SH-SY5Y (cell line): ENCODE measurements around the gene ARL14EP.

ENCODE experiments used
- GATA2 ChIP-seq: IDR thresholded peaks from 2 replicates; pipeline ENCODE4 v1.6.1; 2011; ENCODE audit warnings: mild to moderate bottlenecking, low read depth, low read length
- GATA3 ChIP-seq: IDR thresholded peaks from 2 replicates; pipeline ENCODE4 v1.6.1; 2011; ENCODE audit warnings: low read depth, mild to moderate bottlenecking, low read length, moderate library complexity

ARL14EP gene

DNA sequence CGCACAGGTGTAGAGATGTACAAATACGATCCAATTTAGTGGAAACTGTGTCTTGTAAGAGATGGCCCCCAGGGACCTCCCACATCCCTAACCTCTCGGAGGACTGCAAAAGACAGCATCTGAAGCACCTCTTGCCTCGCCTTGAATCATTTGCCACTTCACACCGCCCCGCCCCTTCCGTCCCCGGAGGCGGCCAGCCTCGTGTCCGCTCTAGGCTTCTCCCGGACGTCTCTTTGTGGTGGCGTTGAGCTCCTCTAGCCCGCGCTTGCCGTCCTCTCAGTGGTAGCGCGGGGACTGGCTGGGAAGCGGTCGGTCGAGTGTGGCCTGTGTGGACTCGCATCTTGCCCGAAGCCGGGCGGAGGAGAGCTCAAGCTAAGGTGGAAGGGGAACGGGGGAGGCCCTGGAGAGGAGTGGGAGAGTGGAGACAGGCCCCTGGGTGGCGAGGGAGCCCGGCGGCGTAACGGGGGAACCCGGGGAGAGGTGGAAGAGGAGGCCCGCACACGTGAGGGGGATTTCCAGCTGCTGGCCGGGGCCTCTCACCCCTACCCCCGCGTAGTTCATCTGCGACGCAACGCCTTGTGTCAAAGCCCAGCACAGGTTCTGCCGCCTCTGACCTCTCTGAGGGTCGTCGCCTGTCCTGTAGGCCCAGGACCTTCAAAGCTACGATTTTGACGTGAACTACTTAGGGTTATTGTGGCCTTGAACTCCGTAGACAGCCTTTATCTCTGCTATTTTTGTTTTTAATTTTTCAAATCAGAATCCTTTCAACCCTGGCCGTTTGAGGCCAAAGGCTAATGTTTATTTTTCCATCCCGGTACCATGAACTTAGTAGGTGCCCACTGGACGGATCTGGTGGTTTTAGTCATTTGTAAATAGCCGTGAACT, at the start of gene ARL14EP:
ARL14EP (plus strand) TSS at position 279 of the 885 bp plus-strand sequence. CDS start 7,845 bp downstream, outside the sequence.
- TF ChIP-seq GATA3 (no peak), GATA2 (no peak)

DNA sequence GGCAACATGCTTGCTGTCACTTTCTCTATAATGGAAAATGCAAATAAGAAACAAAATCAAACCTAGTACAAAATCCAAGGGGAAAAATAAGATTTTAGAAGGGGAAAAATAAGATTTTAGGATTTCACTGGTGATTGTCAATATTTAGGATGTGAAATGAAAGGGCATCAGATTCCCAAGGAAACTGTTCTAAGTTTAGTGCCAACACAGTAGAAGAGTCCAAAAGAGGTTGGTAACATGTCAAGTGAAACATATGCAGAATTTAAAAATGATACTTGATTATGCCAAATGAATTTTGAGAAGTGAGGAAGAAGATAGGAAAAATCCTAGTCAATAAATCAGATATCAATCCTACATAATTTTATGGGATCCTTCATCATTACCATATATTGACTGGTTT, 45.7 kb upstream of the ARL14EP start:
- TF ChIP-seq GATA2 (no peak), GATA3 (no peak)

- TF ChIP-seq GATA2 (no peak), GATA3 (no peak)
Observed at GRCh38 chr11:30279796-30280195, 43.1 kb upstream of the ARL14EP start.

GRCh38 chr11:30281476-30282288, 41.2 kb upstream of the ARL14EP start:
- TF ChIP-seq GATA3 = no peak
- TF ChIP-seq GATA2 = no peak

- TF ChIP-seq GATA3 (no peak), GATA2 (no peak)
Observed at GRCh38 chr11:30282289-30282631, 40.6 kb upstream of the ARL14EP start.

GRCh38 chr11:30284836-30285235, 38.1 kb upstream of the ARL14EP start:
- TF ChIP-seq GATA3 (no peak), GATA2 (no peak)

GRCh38 chr11:30285416-30286121, 37.3 kb upstream of the ARL14EP start:
- TF ChIP-seq GATA2 (no peak), GATA3 (no peak)

- no peak for TF ChIP-seq GATA2
- TF ChIP-seq GATA3 = no peak
Observed at GRCh38 chr11:30291331-30291730, 31.6 kb upstream of the ARL14EP start.

GRCh38 chr11:30292545-30292944, 30.4 kb upstream of the ARL14EP start:
- TF ChIP-seq GATA2 (no peak), GATA3 (no peak)

DNA sequence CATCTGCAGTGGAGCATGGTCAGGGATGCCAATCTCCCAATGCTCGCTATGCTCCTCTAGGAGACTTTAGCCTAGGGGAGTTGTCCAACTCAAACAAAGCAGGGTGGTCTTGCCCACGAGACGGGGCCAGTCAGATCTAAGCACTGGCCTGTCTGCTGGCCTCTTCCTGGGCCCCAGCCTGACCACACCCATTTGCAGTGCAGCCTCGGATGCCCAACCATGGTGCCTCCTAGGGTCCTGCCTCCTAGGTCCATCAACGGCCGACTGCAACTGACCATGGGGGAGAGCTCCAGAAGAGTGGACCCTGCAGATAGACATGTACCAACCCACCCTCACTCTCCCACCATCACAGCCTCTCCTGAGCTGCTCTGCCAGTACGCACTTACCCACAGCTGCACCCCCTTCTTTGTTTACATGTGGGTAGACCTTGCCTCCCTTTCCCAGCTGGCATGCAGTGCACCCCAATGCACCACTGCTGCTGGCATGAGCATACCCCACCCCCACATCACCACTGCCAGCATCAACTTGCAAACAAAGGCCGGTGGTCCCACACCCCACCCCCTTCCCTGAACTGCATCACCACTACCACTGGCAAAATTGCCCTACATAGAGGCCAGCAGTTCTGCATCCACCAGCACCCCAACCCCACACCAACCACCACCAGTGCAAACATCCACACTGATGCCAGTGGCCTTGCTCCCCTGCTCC, 27.6 kb upstream of the ARL14EP start:
- TF ChIP-seq GATA2 (no peak), GATA3 (no peak)

- TF ChIP-seq GATA3 (no peak), GATA2 (no peak)
Observed at GRCh38 chr11:30304620-30305019, 18.3 kb upstream of the ARL14EP start.

DNA sequence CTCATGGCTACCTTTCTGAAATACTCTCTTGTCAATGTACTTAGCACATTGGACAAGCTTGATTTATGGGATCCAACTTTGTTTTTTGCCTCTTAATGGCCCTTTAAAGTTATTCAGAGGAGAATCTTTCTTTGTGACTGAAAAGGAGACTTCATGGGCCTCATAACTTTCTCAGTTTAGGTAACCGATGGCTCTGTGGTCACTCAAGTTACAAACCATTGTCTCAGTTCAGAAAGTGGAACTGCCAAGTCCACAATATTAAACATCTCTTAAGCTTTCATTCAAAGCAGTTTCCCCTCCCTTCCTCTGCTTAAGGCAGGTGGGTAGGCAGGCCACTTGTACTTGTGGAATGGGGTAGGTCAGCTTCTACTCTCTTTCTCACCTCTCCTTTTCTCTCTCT, 12.3 kb upstream of the ARL14EP start:
- TF ChIP-seq GATA3 = no peak

DNA sequence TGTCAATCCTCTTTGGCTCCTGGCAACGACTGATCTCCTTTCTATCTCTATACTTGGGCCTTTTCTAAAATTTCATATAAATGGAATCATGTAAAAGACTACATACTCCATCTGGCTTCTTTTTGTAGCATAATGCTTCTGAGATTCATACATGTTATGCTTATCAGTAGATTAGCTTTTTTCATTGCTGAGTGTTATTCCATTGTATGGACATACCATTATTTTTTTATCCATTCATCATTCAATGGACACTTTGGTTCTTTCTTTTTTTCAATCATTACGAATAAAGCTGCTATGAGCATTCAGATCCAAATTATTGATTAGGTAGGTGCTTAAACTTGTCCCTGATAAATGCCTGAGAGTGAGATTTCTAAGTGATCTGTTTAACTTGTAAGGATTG, 11.7 kb upstream of the ARL14EP start:
- TF ChIP-seq GATA2 (no peak), GATA3 (no peak)

GRCh38 chr11:30312243-30312642, 10.7 kb upstream of the ARL14EP start:
- TF ChIP-seq GATA2 = no peak
- TF ChIP-seq GATA3 = no peak

DNA sequence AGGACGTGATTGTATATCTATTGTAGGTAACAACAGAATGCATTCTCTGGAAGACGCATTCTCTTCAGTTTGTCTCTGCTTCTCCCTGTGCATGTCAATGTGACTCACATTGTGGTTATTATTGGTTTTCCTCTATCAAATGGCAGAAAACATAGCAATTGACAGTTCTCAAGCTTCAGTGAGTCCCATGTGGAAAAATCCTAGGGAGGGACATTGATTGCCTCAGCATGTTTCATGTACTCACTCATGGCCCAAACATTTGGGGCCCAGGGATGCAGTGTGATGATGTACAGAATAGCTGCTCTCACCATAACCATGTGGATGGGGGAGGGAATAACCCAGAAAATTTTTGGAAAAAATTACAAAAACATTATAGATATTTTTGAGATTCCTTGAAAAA, 9.3 kb upstream of the ARL14EP start:
- no peak for TF ChIP-seq GATA2
- no peak for TF ChIP-seq GATA3
